GM12891 (cell line): ENCODE results near the gene EBI3.

Experiments used
- PAX5 ChIP-seq: IDR thresholded peaks from 2 replicates; pipeline ENCODE4 v1.6.1; 2011; ENCODE audit warnings: low read length, moderate library complexity, mild to moderate bottlenecking; ENCODE audit not compliant: insufficient read depth, severe bottlenecking
- POLR2A ChIP-seq: IDR thresholded peaks from 2 replicates; pipeline ENCODE4 v1.6.1; 2011; ENCODE audit warnings: low read depth, low read length, control low read depth
- POLR2AphosphoS5 ChIP-seq: IDR thresholded peaks from 2 replicates; pipeline ENCODE4 v1.6.1; 2011; ENCODE audit warnings: low read depth, low read length, control low read depth
- SPI1 ChIP-seq: IDR thresholded peaks from 2 replicates; pipeline ENCODE4 v1.6.1; 2011; ENCODE audit warnings: low read depth, low read length, control low read depth

DNA sequence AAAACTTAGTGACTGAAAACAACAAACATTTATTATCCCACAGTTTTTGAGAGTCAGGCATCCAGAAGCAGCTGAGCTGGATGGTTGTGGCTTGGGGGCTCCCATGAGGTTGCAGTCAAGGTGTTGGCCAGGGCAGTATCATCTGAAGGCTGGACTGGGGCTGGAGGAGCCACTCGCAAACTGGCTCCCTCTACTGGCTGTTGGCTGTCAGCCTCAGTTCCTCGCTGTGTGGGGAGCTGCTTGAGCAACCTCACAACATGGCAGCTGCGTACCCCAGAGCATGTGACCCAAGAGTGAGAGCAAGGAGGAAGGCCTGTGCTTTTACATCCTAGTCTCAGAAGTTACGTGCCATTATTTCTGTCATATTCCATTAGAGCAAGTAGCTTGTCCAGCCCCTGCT, 27.2 kb downstream of the EBI3 start:
- no peak for TF ChIP-seq SPI1
- no peak for TF ChIP-seq POLR2AphosphoS5
- no peak for TF ChIP-seq POLR2A
- TF ChIP-seq PAX5, result no peak
